Eye (tissue), 1 donor: ENCODE data around the gene TM7SF2.

ENCODE experiments used
- DNase-seq: peaks from one replicate; pipeline ENCODE4 v3.0.0-alpha.2; 2015

TM7SF2 gene

GRCh38 chr11:65160643-65161042, 49.0 kb downstream of the TM7SF2 start:
- no peak for DNase-seq

- no peak for DNase-seq
Observed at GRCh38 chr11:65163684-65164083, 52.0 kb downstream of the TM7SF2 start.
